WTC11 (cell line): ENCODE results near the gene RBP2. TPM values are rescaled to one million over a fixed set of nuclear protein-coding genes. Genes with fewer than 3 reads are reported as not detected.

ENCODE experiments used
- ATAC-seq: fragments of 200-7000 bp; cut with Tn5 transposase; 2 replicates; pipeline ENCODE4 v1.10.0; 2021; ENCODE audit warnings: mild to moderate bottlenecking, moderate library complexity
- CTCF ChIA-PET: fragments of 300-600 bp; sonication (Branson Sonifier 250); formaldehyde crosslinking; loops from one replicate; lab custom pipeline; 2021; ENCODE audit warnings: antibody characterized with exemption; lab: Charles Lee
- POLR2A ChIA-PET: fragments of 350-600 bp; sonication (Branson Sonifier 250); formaldehyde crosslinking; loops from one replicate; lab custom pipeline; 2021; ENCODE audit warnings: antibody characterized with exemption; lab: Charles Lee
- DNase-seq: peaks from one replicate; pipeline ENCODE4 v3.0.0; 2021; ENCODE audit warnings: low spot score
- H3K27ac Mint-ChIP-seq: 2 replicates; pipeline ENCODE4 v1.8.0; 2021; ENCODE audit warnings: mixed read lengths
- H3K27me3 Mint-ChIP-seq: 2 replicates; pipeline ENCODE4 v1.8.0; 2021; ENCODE audit warnings: low read depth, mild to moderate bottlenecking, moderate library complexity, mixed read lengths
- H3K36me3 Mint-ChIP-seq: 2 replicates; pipeline ENCODE4 v1.8.0; 2021; ENCODE audit warnings: mixed read lengths
- H3K4me1 Mint-ChIP-seq: 2 replicates; pipeline ENCODE4 v1.8.0; 2022; ENCODE audit warnings: mixed read lengths
- H3K4me3 Mint-ChIP-seq: 2 replicates; pipeline ENCODE4 v1.8.0; 2021; ENCODE audit warnings: mild to moderate bottlenecking, moderate library complexity, mixed read lengths
- H3K9me3 Mint-ChIP-seq: 2 replicates; pipeline ENCODE4 v1.8.0; 2021; ENCODE audit warnings: mixed read lengths
- ARID4B ChIP-seq: sonication (generic); formaldehyde crosslinking; IDR thresholded peaks from 2 replicates; pipeline ENCODE4 v1.8.0; 2023; ENCODE audit warnings: missing genetic modification reagents, mild to moderate bottlenecking, borderline replicate concordance
- ATF3 ChIP-seq: sonication (generic); formaldehyde crosslinking; conservative IDR thresholded peaks from 2 replicates; pipeline ENCODE4 v1.8.1; 2022; ENCODE audit warnings: mild to moderate bottlenecking, missing genetic modification reagents
- CREM ChIP-seq: sonication (generic); formaldehyde crosslinking; IDR thresholded peaks from 2 replicates; pipeline ENCODE4 v1.8.1; 2022; ENCODE audit warnings: mild to moderate bottlenecking, missing genetic modification reagents, moderate library complexity
- CTCF ChIP-seq: fragments of 200-600 bp; IDR thresholded peaks from 2 replicates; pipeline ENCODE4 v1.8.0; 2022; ENCODE audit warnings: antibody characterized with exemption
- ELF4 ChIP-seq: sonication (generic); formaldehyde crosslinking; IDR thresholded peaks from 2 replicates; pipeline ENCODE4 v1.8.1; 2022; ENCODE audit warnings: low read depth, mild to moderate bottlenecking, moderate library complexity, missing genetic modification reagents
- ERG ChIP-seq: fragments of 250-450 bp; sonication (Bioruptor Pico); IDR thresholded peaks from 2 replicates; pipeline ENCODE4 v1.8.0; 2021; ENCODE audit warnings: mild to moderate bottlenecking
- HMGXB4 ChIP-seq: sonication (generic); formaldehyde crosslinking; IDR thresholded peaks from 2 replicates; pipeline ENCODE4 v1.8.1; 2023; ENCODE audit warnings: mild to moderate bottlenecking, moderate library complexity, missing genetic modification reagents
- MAX ChIP-seq: sonication (generic); formaldehyde crosslinking; IDR thresholded peaks from 2 replicates; pipeline ENCODE4 v1.8.0; 2022; ENCODE audit warnings: mild to moderate bottlenecking, missing genetic modification reagents
- PRDM15 ChIP-seq: sonication (generic); formaldehyde crosslinking; IDR thresholded peaks from 2 replicates; pipeline ENCODE4 v1.8.0; 2022; ENCODE audit warnings: missing genetic modification reagents
- USF2 ChIP-seq: sonication (generic); formaldehyde crosslinking; IDR thresholded peaks from 2 replicates; pipeline ENCODE4 v1.8.1; 2023; ENCODE audit warnings: mild to moderate bottlenecking, missing genetic modification reagents, moderate library complexity
- ZNF317 ChIP-seq: sonication (generic); formaldehyde crosslinking; IDR thresholded peaks from 2 replicates; pipeline ENCODE4 v1.8.1; 2023; ENCODE audit warnings: low read depth, mild to moderate bottlenecking, moderate library complexity, missing genetic modification reagents, borderline replicate concordance
- ZSCAN18 ChIP-seq: fragments of 250-450 bp; sonication (Bioruptor Pico); IDR thresholded peaks from 2 replicates; pipeline ENCODE4 v2.1.2; 2022; ENCODE audit warnings: mild to moderate bottlenecking, moderate library complexity
- total RNA-seq: library from RNA; stranded (reverse); gene quantifications from 3 replicates; pipeline ENCODE4 v1.2.3, GENCODE V29; 2021

The RBP2 gene
- total RNA-seq, 1 experiment from 2014 or later, result not detected

GRCh38 chr3:139440639-139441556, 35.4 kb downstream of the RBP2 start:
- ChIA-PET CTCF (interaction anchor here (0.6 to 0.8 kb wide), 2 partner anchors 13 kb away, joined by 3 read pairs; no protein-coding TSS in a partner anchor), POLR2A (no interaction called here)
- no peak for DNase-seq

More at GRCh38 chr3:139440639-139441556, 35.4 kb downstream of the RBP2 start:
- ATAC-seq, result no peak
- TF ChIP-seq ZSCAN18 (CRISPR knock-in tag) (no peak), HMGXB4 (CRISPR knock-in tag) (no peak), ATF3 (CRISPR knock-in tag) (no peak), ZNF317 (CRISPR knock-in tag) (no peak), CREM (CRISPR knock-in tag) (no peak), CTCF (no peak), USF2 (CRISPR knock-in tag) (no peak), MAX (CRISPR knock-in tag) (no peak), ELF4 (no peak), ERG (CRISPR knock-in tag) (no peak), ARID4B (CRISPR knock-in tag) (no peak), PRDM15 (CRISPR knock-in tag) (no peak)
- TF ChIP-seq, all 79 proteins: peak for 0
- Mint-ChIP-seq H3K36me3 (no peaks in the 10 kb centered on the region), H3K4me1 (peaks cover 8% of the 10 kb centered on the region), H3K9me3 (no peaks in the 10 kb centered on the region), H3K4me3 (no peak overlapping the region), H3K27me3 (no peaks in the 10 kb centered on the region), H3K27ac (no peak overlapping the region)
